ENCODE results near the gene BZW1. TPM values are rescaled to one million over a fixed set of nuclear protein-coding genes. Genes with fewer than 3 reads are reported as not detected.
"Not testable (repeated sequence)": the region's sequence is repeated elsewhere in the genome, so short reads cannot be mapped to it uniquely, and the experiment has no call there.

Gene BZW1
- total RNA-seq, 1 donor = 590 TPM

- no peak overlapping the region for H3K4me3 ChIP-seq (ENCODE audit: insufficient read depth, low read length)
- no peak overlapping the region for H3K4me2 ChIP-seq (ENCODE audit: insufficient read depth, low read length)
- H3K27me3 ChIP-seq (ENCODE audit: insufficient read depth, low read length) = no peaks in the 10 kb centered on the region
- peaks cover 18% of the 10 kb centered on the region for H3K4me1 ChIP-seq (ENCODE audit: insufficient read depth, low read length)
- H4K20me1 ChIP-seq (ENCODE audit: insufficient read depth, low read length) = no peaks in the 10 kb centered on the region
- TF ChIP-seq CTCF (IDR thresholded peaks at IDR 0.05; ENCODE audit: extremely low read depth, low read depth, low read length) = no peak
- DNase-seq (ENCODE audit: insufficient read length, low spot score, missing footprints) = no peak
- no peaks in the 10 kb centered on the region for H3K36me3 ChIP-seq (ENCODE audit: insufficient read depth, low read length)
- no peak overlapping the region for H3K27ac ChIP-seq (ENCODE audit: low read depth, low read length)
- H2AFZ ChIP-seq (ENCODE audit: low read length) = no peak overlapping the region
- H3K79me2 ChIP-seq (ENCODE audit: insufficient read depth, low read length) = no peaks in the 10 kb centered on the region
- H3K9me3 ChIP-seq (ENCODE audit: low read depth, low read length) = no peaks in the 10 kb centered on the region
Measured at GRCh38 chr2:200796561-200796960, 15.1 kb upstream of the BZW1 start.

- H3K36me3 ChIP-seq (ENCODE audit: insufficient read depth, low read length) = no peaks in the 10 kb centered on the region
Measured at GRCh38 chr2:200797242-200797770, 14.4 kb upstream of the BZW1 start.

GRCh38 chr2:200798514-200798913 is 13.2 kb upstream of the BZW1 start:
- Histone ChIP-seq H3K4me3 (ENCODE audit: insufficient read depth, low read length) (no peak overlapping the region), H3K27me3 (ENCODE audit: insufficient read depth, low read length) (no peaks in the 10 kb centered on the region), H3K27ac (ENCODE audit: low read depth, low read length) (no peak overlapping the region), H3K79me2 (ENCODE audit: insufficient read depth, low read length) (no peaks in the 10 kb centered on the region), H3K9me3 (ENCODE audit: low read depth, low read length) (no peaks in the 10 kb centered on the region), H3K4me2 (ENCODE audit: insufficient read depth, low read length) (no peak overlapping the region), H4K20me1 (ENCODE audit: insufficient read depth, low read length) (no peaks in the 10 kb centered on the region), H3K36me3 (ENCODE audit: insufficient read depth, low read length) (no peaks in the 10 kb centered on the region), H2AFZ (ENCODE audit: low read length) (no peak overlapping the region), H3K4me1 (ENCODE audit: insufficient read depth, low read length) (peaks cover 18% of the 10 kb centered on the region)
- DNase-seq (ENCODE audit: insufficient read length, low spot score, missing footprints) = no peak
- TF ChIP-seq CTCF (IDR thresholded peaks at IDR 0.05; ENCODE audit: extremely low read depth, low read depth, low read length) = no peak

More at GRCh38 chr2:200797242-200797770, 14.4 kb upstream of the BZW1 start:
- Histone ChIP-seq H3K4me1 (ENCODE audit: insufficient read depth, low read length) (peaks cover 18% of the 10 kb centered on the region), H3K9me3 (ENCODE audit: low read depth, low read length) (no peaks in the 10 kb centered on the region), H2AFZ (ENCODE audit: low read length) (no peak overlapping the region), H3K79me2 (ENCODE audit: insufficient read depth, low read length) (no peaks in the 10 kb centered on the region), H3K27me3 (ENCODE audit: insufficient read depth, low read length) (no peaks in the 10 kb centered on the region), H3K4me3 (ENCODE audit: insufficient read depth, low read length) (no peak overlapping the region), H3K4me2 (ENCODE audit: insufficient read depth, low read length) (peak overlapping the region; percentile 42), H4K20me1 (ENCODE audit: insufficient read depth, low read length) (no peaks in the 10 kb centered on the region), H3K27ac (ENCODE audit: low read depth, low read length) (no peak overlapping the region)
- no peak for DNase-seq (ENCODE audit: insufficient read length, low spot score, missing footprints)
- TF ChIP-seq CTCF (IDR thresholded peaks at IDR 0.05; ENCODE audit: extremely low read depth, low read depth, low read length) = no peak

GRCh38 chr2:200800458-200800857 is 11.3 kb upstream of the BZW1 start:
- Histone ChIP-seq H3K4me2 (ENCODE audit: insufficient read depth, low read length) (no peak overlapping the region), H3K4me3 (ENCODE audit: insufficient read depth, low read length) (no peak overlapping the region)
- no peak for TF ChIP-seq CTCF (IDR thresholded peaks at IDR 0.05; ENCODE audit: extremely low read depth, low read depth, low read length)

GRCh38 chr2:200801431-200801830 is 10.3 kb upstream of the BZW1 start:
- H3K4me2 ChIP-seq (ENCODE audit: insufficient read depth, low read length); H3K27me3 ChIP-seq (ENCODE audit: insufficient read depth, low read length); H3K27ac ChIP-seq (ENCODE audit: low read depth, low read length); H3K36me3 ChIP-seq (ENCODE audit: insufficient read depth, low read length); H3K79me2 ChIP-seq (ENCODE audit: insufficient read depth, low read length); H3K4me3 ChIP-seq (ENCODE audit: insufficient read depth, low read length); H3K4me1 ChIP-seq (ENCODE audit: insufficient read depth, low read length); DNase-seq (ENCODE audit: insufficient read length, low spot score, missing footprints); H2AFZ ChIP-seq (ENCODE audit: low read length); H3K9me3 ChIP-seq (ENCODE audit: low read depth, low read length); H4K20me1 ChIP-seq (ENCODE audit: insufficient read depth, low read length): not testable (repeated sequence)

More at GRCh38 chr2:200800458-200800857, 11.3 kb upstream of the BZW1 start:
- Histone ChIP-seq H3K9me3 (ENCODE audit: low read depth, low read length) (no peaks in the 10 kb centered on the region), H3K27ac (ENCODE audit: low read depth, low read length) (no peak overlapping the region), H4K20me1 (ENCODE audit: insufficient read depth, low read length) (no peaks in the 10 kb centered on the region), H2AFZ (ENCODE audit: low read length) (no peak overlapping the region), H3K27me3 (ENCODE audit: insufficient read depth, low read length) (no peaks in the 10 kb centered on the region), H3K36me3 (ENCODE audit: insufficient read depth, low read length) (no peaks in the 10 kb centered on the region), H3K4me1 (ENCODE audit: insufficient read depth, low read length) (peaks cover 9% of the 10 kb centered on the region), H3K79me2 (ENCODE audit: insufficient read depth, low read length) (no peaks in the 10 kb centered on the region)
- no peak for DNase-seq (ENCODE audit: insufficient read length, low spot score, missing footprints)

All from osteoblast (primary cell).